ENCODE data around the gene GPR39.

DNA sequence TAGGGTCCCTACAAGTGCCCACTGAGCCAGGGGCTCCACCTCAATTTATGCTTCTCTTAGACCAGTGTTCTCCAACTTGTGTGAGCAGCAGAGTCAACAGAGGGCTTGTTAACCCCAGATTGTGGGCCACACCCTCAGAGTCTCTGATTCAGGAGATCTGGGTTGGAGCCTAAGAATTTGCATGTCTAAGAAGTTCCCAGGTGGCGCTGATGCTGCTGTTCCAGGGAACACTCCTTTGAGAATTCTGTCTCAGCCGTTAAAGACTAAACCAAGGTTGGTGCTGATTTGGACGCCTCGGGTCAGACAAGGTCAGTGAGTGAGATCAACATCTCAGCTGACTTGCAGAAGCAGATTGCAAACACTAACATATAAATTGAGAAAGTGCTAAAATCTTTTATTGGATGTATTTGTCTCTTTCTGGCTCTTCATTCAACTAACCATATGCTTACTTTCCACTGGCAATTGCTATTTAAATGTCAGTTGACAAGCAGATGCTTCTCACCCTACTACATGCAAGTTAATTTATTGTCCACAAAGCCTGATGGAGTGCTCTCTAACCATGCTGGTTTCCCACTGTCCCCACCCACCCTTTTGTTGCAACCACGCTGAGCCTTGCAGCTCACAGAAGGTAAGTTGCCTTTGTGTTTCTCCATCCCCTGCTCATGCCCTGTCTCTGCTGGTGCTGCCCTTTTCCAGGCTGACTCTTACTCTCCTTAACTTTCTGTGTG is 221.9 kb downstream of the GPR39 start:
- TF ChIP-seq, protein P1, sequence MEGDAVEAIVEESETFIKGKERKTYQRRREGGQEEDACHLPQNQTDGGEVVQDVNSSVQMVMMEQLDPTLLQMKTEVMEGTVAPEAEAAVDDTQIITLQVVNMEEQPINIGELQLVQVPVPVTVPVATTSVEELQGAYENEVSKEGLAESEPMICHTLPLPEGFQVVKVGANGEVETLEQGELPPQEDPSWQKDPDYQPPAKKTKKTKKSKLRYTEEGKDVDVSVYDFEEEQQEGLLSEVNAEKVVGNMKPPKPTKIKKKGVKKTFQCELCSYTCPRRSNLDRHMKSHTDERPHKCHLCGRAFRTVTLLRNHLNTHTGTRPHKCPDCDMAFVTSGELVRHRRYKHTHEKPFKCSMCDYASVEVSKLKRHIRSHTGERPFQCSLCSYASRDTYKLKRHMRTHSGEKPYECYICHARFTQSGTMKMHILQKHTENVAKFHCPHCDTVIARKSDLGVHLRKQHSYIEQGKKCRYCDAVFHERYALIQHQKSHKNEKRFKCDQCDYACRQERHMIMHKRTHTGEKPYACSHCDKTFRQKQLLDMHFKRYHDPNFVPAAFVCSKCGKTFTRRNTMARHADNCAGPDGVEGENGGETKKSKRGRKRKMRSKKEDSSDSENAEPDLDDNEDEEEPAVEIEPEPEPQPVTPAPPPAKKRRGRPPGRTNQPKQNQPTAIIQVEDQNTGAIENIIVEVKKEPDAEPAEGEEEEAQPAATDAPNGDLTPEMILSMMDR (IDR thresholded peaks at IDR 0.05), result no peak
- no peak for TF ChIP-seq POLR2A (IDR thresholded peaks at IDR 0.05)

All from adrenal gland (tissue), 5 donors.